Calu3 (cell line): Measurements from ENCODE around the gene DNA2. TPM values are rescaled to one million over a fixed set of nuclear protein-coding genes. Genes with fewer than 3 reads are reported as not detected.

Experiments
- BruUV-seq: library from RNA; stranded (reverse); fragments of 400-500 nt; replicated peaks from 2 replicates; lab custom pipeline; 2021; lab: Mats Ljungman, UMichigan
- CTCF ChIA-PET: fragments of 300-600 bp; sonication (Branson Sonifier 250); formaldehyde crosslinking; loops from one replicate; lab custom pipeline; 2022; ENCODE audit warnings: antibody characterized with exemption; lab: Charles Lee
- DNase-seq: peaks from one replicate; pipeline ENCODE4 v3.0.0; 2022
- H3K27ac Mint-ChIP-seq: one replicate; pipeline ENCODE4 v1.8.0; 2022; ENCODE audit warnings: mixed read lengths; ENCODE audit not compliant: unreplicated experiment
- H3K27me3 Mint-ChIP-seq: one replicate; pipeline ENCODE4 v1.8.0; 2022; ENCODE audit warnings: mixed read lengths; ENCODE audit not compliant: unreplicated experiment
- H3K36me3 Mint-ChIP-seq: one replicate; pipeline ENCODE4 v1.8.0; 2022; ENCODE audit warnings: mild to moderate bottlenecking, moderate library complexity, mixed read lengths; ENCODE audit not compliant: insufficient read depth, unreplicated experiment
- H3K4me1 Mint-ChIP-seq: one replicate; pipeline ENCODE4 v1.8.0; 2022; ENCODE audit warnings: mild to moderate bottlenecking, low read depth, mixed read lengths; ENCODE audit not compliant: unreplicated experiment
- H3K4me3 Mint-ChIP-seq: one replicate; pipeline ENCODE4 v1.8.0; 2022; ENCODE audit warnings: mild to moderate bottlenecking, low read depth, moderate library complexity, mixed read lengths; ENCODE audit not compliant: unreplicated experiment
- H3K9me3 Mint-ChIP-seq: one replicate; pipeline ENCODE4 v1.8.0; 2022; ENCODE audit warnings: low read depth, mixed read lengths; ENCODE audit not compliant: unreplicated experiment
- intact Hi-C: fragments of 100-400 bp; cut with micrococcal nuclease; formaldehyde crosslinking; loops from one replicate; pipeline ENCODE4 v1.10.0; 2022; ENCODE audit not compliant: unreplicated experiment
- total RNA-seq: library from RNA; stranded (reverse); gene quantifications from 2 replicates; pipeline ENCODE4 v1.2.3, GENCODE V29; 2022
- TF ChIP-seq, protein P1 (sequence below): fragments of 200-600 bp; IDR thresholded peaks from one replicate; pipeline ENCODE4 v1.8.0; 2022; ENCODE audit warnings: antibody characterized with exemption; ENCODE audit not compliant: unreplicated experiment

The DNA2 gene
- total RNA-seq, 1 experiment from 2014 or later = 37.7 TPM

DNA sequence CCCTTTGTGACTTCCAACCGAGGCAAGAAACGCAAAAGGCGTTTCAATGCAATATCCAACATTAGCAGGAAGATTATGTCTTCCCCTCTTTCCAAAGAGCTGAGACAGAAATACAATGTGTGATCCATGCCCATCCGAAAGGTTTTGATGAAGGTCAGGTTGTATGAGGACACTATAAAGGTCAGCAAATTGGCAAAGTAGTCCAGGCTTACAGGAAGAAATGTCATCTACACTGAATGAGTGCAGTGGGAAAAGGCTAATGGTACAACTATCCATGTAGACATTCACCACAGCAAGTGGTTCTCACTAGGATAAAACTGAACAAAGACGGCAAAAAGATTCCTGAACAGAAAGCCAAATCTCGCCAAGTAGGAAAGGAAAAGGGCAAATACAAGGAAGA lies 27.8 kb upstream of the DNA2 start:
- Mint-ChIP-seq H3K4me3 (no peak overlapping the region), H3K9me3 (no peaks in the 10 kb centered on the region), H3K27me3 (no peaks in the 10 kb centered on the region), H3K4me1 (no peaks in the 10 kb centered on the region), H3K27ac (no peak overlapping the region), H3K36me3 (peaks cover 26% of the 10 kb centered on the region)
- no TSS peak for BruUV-seq
- TF ChIP-seq, protein P1, sequence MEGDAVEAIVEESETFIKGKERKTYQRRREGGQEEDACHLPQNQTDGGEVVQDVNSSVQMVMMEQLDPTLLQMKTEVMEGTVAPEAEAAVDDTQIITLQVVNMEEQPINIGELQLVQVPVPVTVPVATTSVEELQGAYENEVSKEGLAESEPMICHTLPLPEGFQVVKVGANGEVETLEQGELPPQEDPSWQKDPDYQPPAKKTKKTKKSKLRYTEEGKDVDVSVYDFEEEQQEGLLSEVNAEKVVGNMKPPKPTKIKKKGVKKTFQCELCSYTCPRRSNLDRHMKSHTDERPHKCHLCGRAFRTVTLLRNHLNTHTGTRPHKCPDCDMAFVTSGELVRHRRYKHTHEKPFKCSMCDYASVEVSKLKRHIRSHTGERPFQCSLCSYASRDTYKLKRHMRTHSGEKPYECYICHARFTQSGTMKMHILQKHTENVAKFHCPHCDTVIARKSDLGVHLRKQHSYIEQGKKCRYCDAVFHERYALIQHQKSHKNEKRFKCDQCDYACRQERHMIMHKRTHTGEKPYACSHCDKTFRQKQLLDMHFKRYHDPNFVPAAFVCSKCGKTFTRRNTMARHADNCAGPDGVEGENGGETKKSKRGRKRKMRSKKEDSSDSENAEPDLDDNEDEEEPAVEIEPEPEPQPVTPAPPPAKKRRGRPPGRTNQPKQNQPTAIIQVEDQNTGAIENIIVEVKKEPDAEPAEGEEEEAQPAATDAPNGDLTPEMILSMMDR = no peak
- intact Hi-C loops = no loop called here
- CTCF ChIA-PET = no interaction called here
- no peak for DNase-seq

DNA sequence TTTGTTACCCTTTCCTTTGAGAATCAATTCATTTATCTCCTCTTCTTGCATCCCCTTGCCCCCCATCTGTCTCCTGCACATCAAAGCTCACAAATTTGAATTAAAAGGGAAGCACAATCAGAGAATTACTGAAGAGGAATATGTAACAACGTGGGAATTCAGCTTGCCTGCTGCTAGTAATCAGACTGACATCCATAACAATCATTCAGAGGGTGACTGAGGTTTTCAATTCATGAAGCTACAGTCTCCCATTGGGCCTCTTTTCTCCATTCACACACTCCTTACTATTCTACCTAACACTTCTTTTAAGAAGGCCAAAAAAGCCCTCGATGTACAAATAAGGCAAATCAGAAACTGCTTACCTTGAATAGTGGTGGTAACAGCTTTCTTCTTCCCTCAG lies 24.3 kb upstream of the DNA2 start:
- Mint-ChIP-seq H3K27me3 (no peaks in the 10 kb centered on the region), H3K4me3 (no peak overlapping the region), H3K36me3 (peaks cover 32% of the 10 kb centered on the region), H3K27ac (no peak overlapping the region), H3K4me1 (no peaks in the 10 kb centered on the region), H3K9me3 (no peaks in the 10 kb centered on the region)
- intact Hi-C loops = no loop called here
- no TSS peak for BruUV-seq
- TF ChIP-seq, protein P1 = no peak
- no peak for DNase-seq
- CTCF ChIA-PET = no interaction called here

DNA sequence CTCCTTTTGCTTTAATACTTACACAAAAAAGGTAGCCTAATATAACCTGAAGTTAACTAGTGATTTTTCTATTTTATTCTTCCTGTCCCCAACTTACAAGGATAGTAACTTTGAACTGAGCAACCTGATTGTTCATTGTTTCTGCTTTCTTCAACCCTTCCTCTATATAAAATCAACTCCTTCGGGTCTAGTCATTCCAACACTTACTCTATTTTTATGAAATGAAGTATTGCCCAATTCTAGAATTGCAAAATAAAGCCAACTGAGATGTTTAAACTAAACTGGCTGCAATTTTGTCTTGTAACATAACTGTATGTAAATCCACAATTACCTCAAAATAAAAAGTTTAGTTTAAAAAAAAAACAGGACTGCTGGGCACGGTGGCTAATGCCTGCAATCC lies 20.3 kb upstream of the DNA2 start:
- no peak overlapping the region for H3K4me3 Mint-ChIP-seq
- no peak for DNase-seq
- CTCF ChIA-PET = no interaction called here
- no peaks in the 10 kb centered on the region for H3K9me3 Mint-ChIP-seq
- H3K27ac Mint-ChIP-seq = no peak overlapping the region
- intact Hi-C loops = no loop called here
- TF ChIP-seq, protein P1 = no peak
- BruUV-seq = no TSS peak
- peaks cover 27% of the 10 kb centered on the region for H3K36me3 Mint-ChIP-seq
- no peaks in the 10 kb centered on the region for H3K4me1 Mint-ChIP-seq
- no peaks in the 10 kb centered on the region for H3K27me3 Mint-ChIP-seq

DNA sequence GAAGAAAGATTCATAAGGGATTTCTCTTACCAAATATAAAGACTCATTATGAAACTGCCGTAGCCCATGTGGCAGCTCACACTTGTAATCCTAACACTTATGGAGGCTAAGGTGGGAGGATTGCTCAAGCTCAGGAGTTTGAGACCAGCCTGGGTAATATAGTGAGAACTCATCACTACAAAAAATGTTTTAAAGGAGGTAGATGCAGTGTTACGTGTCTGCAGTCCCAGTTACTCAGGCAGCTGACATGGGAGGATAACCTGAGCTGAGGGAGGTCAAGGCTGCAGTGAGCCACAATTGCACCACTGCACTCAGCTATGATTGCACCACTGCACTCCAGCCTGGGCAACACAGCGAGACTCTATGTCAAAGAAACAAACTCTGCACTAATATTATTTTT lies 18.1 kb upstream of the DNA2 start:
- H3K27me3 Mint-ChIP-seq = no peaks in the 10 kb centered on the region
- TF ChIP-seq, protein P1 = no peak
- H3K9me3 Mint-ChIP-seq = no peaks in the 10 kb centered on the region
- CTCF ChIA-PET = interaction anchor here (0.6 to 0.7 kb wide), 3 partner anchors 9 to 209 kb away, joined by 3 to 4 read pairs (median 3); no protein-coding TSS in a partner anchor
- no peak overlapping the region for H3K4me3 Mint-ChIP-seq
- no peaks in the 10 kb centered on the region for H3K4me1 Mint-ChIP-seq
- peaks cover 42% of the 10 kb centered on the region for H3K36me3 Mint-ChIP-seq
- no TSS peak for BruUV-seq
- H3K27ac Mint-ChIP-seq = no peak overlapping the region
- intact Hi-C loops = no loop called here
- DNase-seq = no peak
